Erythroblast (primary cell): Measurements from ENCODE around the gene PDCD1.

Experiments used
- GATA1 ChIP-seq: IDR thresholded peaks from 2 replicates; pipeline ENCODE4 v1.6.1; 2011; ENCODE audit warnings: low read depth, mild to moderate bottlenecking, control low read depth, low read length, moderate library complexity
- POLR2A ChIP-seq: IDR thresholded peaks from 2 replicates; pipeline ENCODE4 v1.6.1; 2011; ENCODE audit warnings: mild to moderate bottlenecking, low read length

DNA sequence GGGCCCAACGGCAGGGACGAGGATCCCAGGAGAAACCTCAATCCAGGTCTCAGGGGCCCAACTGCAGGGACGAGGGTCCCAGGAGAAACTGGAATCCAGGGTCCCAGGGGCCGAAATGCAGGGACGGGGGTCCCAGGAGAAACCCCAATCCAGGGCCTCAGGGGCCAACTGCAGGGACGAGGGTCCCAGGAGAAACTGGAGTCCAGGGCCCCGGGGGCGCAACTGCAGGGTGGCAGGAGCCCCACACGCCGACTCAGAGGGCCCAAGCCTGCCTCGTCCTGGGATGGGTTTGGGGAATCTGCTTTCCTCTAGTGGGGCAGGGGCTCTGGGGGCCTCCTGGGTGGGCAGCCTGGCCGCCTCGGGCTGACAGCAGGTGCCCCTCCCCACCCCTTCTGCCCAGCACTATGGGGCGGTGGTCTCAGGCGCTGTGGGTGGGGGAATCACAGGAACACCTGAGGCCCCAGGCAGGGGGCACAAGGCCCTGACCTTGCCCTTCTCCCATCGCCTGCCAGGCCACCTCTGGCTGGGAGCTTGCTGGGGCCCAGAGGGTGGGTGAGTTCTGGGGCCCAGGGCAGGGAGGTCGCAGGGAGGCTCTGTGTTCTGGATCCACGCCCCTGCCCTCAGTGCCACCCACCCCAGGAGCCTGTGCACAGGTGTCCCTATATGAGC is 18.0 kb upstream of the PDCD1 start:
- TF ChIP-seq POLR2A (no peak), GATA1 (no peak)
